ENCODE measurements around the gene ZNF343. TPM values are rescaled to one million over a fixed set of nuclear protein-coding genes. Genes with fewer than 3 reads are reported as not detected.

ZNF343 gene
- total RNA-seq: 10 to 100 TPM; 10.4 to 12.0 TPM

DNA sequence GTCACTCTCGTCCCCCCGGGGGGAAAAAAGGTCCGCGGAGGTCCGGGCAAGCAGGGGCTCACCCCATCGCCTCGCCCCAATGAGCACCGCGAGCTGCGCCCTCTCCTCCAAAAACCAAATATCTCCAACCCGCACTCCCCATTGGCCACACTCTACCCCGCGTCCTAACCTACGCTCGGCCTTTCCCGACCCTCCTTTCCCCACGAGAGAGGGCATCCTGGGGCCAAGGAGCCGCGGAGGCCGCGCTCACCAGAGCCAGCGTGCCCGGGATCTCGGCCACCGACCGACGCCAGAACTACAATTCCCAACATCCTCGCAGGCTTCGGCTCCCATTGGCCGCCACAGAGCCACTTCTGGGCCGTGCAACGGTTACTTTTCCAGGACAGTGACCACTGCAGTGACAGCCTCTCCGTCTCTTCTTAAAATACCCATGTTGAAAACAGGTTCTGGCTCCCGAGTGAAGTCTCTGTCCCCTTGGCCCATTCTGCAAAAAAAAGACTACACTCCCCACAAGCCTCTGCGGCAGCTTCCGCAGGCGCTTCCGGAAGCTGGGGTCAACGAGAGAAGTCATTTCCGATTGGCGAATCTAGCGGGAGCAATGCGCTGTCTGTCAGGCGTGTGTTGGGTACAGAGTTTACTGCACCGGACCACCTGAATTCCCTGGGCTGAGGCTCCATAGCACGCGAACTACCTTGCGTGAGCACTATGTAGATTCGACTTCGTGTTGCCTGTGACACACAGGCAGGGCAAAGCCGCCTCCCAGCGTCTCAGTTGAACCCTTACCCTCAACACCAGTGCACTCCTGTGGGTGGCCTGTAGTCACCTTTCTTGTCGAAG lies at the start of gene ZNF343:
TSS of gene ZNF343 (minus strand) at position 285 of the 837 bp plus-strand sequence. CDS start 15,020 bp downstream, outside the sequence.
- POLR2A ChIA-PET: interaction anchor here (1.0 to 3.0 kb wide), 5 partner anchors 13 to 143 kb away, joined by 3 to 27 read pairs (median 4); partner anchors contain the start of genes NOP56 and SNRPB
- peak within 1 kb of the TSS; percentile 99 for H3K4me3 Mint-ChIP-seq
- H3K27me3 Mint-ChIP-seq: peaks cover 27% of the 10 kb centered on the region
- DNase-seq: peak; percentile 77
- peaks cover 10% of the 10 kb centered on the region for H3K4me1 Mint-ChIP-seq
- peak within 1 kb of the TSS; percentile 99 for H3K27ac Mint-ChIP-seq
- peak; percentile 92 for ATAC-seq (ENCODE audit: low read depth)
- H3K36me3 Mint-ChIP-seq: peaks cover 8% of the 10 kb centered on the region
- H3K9me3 Mint-ChIP-seq: no peaks in the 10 kb centered on the region

GRCh38 chr20:2557873-2558580 lies 49.3 kb upstream of the ZNF343 start:
- Mint-ChIP-seq H3K27ac (no peak overlapping the region), H3K9me3 (no peaks in the 10 kb centered on the region), H3K4me3 (no peak overlapping the region), H3K4me1 (peaks cover 2% of the 10 kb centered on the region), H3K27me3 (peaks cover 76% of the 10 kb centered on the region), H3K36me3 (no peaks in the 10 kb centered on the region)
- POLR2A ChIA-PET: interaction anchor here (0.6 kb wide), 1 partner anchor 38 kb away, joined by 7 read pairs; no protein-coding TSS in a partner anchor
- DNase-seq (no peak), ATAC-seq (ENCODE audit: low read depth) (no peak)

DNA sequence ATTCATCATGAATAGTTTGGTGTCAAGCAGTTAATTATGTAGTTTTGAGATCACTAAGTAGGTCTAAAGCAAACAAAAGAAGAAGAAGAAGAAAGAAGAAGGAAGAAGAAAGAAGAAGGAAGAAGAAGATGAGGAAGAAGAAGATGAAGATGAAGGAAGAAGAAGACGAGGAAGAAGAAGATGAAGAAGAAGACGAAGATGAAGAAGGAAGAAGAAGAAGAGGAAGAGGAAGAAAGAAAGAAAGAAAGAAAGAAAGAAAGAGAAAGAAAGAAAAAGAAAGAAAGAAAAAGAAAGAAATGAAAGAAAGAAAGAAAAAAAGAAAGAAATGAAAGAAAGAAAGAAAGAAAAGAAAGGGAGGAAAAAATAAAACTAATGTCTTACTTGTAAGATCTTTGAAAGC lies 36.9 kb upstream of the ZNF343 start:
- no peak overlapping the region for H3K4me3 Mint-ChIP-seq
- ATAC-seq (ENCODE audit: low read depth) (no peak), DNase-seq (no peak)
- POLR2A ChIA-PET: no interaction called here
- no peaks in the 10 kb centered on the region for H3K36me3 Mint-ChIP-seq
- no peak overlapping the region for H3K27ac Mint-ChIP-seq
- H3K9me3 Mint-ChIP-seq: no peaks in the 10 kb centered on the region
- H3K4me1 Mint-ChIP-seq: no peaks in the 10 kb centered on the region
- H3K27me3 Mint-ChIP-seq: peaks cover 60% of the 10 kb centered on the region

GRCh38 chr20:2544211-2544610 lies 35.5 kb upstream of the ZNF343 start:
- H3K9me3 Mint-ChIP-seq: no peaks in the 10 kb centered on the region
- H3K36me3 Mint-ChIP-seq: no peaks in the 10 kb centered on the region
- DNase-seq: no peak
- peaks cover 61% of the 10 kb centered on the region for H3K27me3 Mint-ChIP-seq
- H3K4me3 Mint-ChIP-seq: no peak overlapping the region
- ATAC-seq (ENCODE audit: low read depth): no peak
- H3K27ac Mint-ChIP-seq: no peak overlapping the region
- H3K4me1 Mint-ChIP-seq: no peaks in the 10 kb centered on the region
- POLR2A ChIA-PET: no interaction called here

DNA sequence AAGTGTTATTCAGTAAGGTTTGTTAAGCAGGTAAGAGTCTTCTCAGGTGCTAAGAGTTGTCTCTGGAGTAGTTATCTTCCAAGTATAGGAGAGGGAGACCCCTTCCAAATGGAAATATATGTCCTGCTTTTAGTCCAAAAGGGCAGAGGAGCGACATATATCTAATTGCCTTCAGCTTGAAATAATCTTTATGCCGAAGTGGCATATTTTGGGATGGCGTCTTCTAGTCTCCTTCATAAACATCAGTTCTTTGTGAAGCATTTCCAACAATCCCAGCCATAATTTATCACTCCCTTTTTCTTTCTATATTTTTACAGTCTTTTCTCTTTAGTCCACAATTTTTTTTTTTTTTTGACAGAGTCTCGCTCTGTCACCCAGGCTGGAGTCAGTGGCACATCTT lies 33.6 kb upstream of the ZNF343 start:
- Mint-ChIP-seq H3K9me3 (no peaks in the 10 kb centered on the region), H3K4me3 (no peak overlapping the region), H3K36me3 (no peaks in the 10 kb centered on the region), H3K27ac (no peak overlapping the region), H3K4me1 (no peaks in the 10 kb centered on the region), H3K27me3 (peaks cover 54% of the 10 kb centered on the region)
- POLR2A ChIA-PET: no interaction called here
- DNase-seq: no peak
- no peak for ATAC-seq (ENCODE audit: low read depth)

- Mint-ChIP-seq H3K36me3 (no peaks in the 10 kb centered on the region), H3K27me3 (peaks cover 51% of the 10 kb centered on the region), H3K9me3 (no peaks in the 10 kb centered on the region), H3K4me1 (no peaks in the 10 kb centered on the region), H3K4me3 (no peak overlapping the region), H3K27ac (no peak overlapping the region)
- no peak for DNase-seq
- no peak for ATAC-seq (ENCODE audit: low read depth)
- POLR2A ChIA-PET: no interaction called here
Measured at GRCh38 chr20:2541940-2542339, 33.2 kb upstream of the ZNF343 start.

DNA sequence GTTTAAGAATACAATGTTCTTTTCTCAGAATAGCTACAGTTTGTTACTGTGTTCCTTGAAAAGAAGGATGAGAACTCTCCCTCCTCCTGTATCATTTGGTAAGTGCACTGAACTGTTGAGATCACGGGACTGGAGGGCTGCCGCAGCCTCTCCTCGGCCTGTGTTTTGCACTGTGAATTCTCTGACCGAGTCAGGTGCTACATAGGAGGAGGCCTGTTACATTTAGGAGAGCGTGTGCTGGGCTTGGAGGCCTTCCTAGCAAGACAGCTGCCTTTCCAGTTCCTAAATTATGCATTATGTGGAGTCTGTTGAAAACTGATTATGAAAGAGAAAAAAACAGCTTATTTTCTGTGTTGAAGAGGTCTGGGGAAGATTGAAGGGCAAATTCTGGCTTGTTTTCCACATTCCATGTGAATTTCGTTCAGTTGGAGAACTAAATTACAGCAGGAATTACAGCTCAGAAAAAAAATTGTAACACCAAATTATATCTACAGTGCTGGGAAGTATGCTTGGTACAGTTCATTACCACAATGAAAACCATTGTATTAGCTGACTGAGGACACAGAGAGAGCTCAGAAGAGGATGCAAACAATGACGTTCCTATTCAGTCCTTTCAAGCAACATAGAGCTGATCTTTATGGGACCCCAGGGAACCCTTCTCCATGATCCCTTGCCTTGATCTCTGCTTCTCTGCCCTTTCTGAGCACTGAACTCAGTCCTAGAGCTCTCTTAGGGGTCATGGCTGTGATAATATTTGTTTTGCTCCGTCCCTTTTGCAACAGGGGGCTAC lies 30.4 kb upstream of the ZNF343 start:
- no peaks in the 10 kb centered on the region for H3K4me1 Mint-ChIP-seq
- H3K4me3 Mint-ChIP-seq: no peak overlapping the region
- DNase-seq: no peak
- no peak overlapping the region for H3K27ac Mint-ChIP-seq
- H3K36me3 Mint-ChIP-seq: no peaks in the 10 kb centered on the region
- no peak for ATAC-seq (ENCODE audit: low read depth)
- H3K27me3 Mint-ChIP-seq: peaks cover 40% of the 10 kb centered on the region
- no peaks in the 10 kb centered on the region for H3K9me3 Mint-ChIP-seq
- POLR2A ChIA-PET: interaction anchor here (0.6 kb wide), 1 partner anchor 236 kb away, joined by 4 read pairs; no protein-coding TSS in a partner anchor

DNA sequence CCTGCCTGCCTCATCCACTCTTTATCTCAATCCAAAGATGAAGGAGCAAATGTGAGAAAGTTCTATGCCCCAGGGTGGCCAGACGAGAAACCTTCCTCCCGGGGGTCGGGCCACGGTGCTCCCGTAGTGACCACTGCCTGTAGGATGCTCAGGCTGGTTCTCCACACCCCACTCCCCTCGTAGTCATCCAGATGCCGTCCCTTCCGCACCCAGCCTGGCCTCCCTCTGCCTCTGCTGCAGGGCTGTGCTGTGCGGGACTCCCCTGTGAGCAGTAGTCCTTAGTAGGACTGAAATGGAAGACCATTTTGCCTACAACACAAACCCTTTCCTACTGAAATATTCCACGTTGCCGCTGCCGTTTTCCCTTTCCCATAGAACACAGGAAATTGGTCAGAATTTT lies 29.6 kb upstream of the ZNF343 start:
- Mint-ChIP-seq H3K27ac (no peak overlapping the region), H3K27me3 (peaks cover 46% of the 10 kb centered on the region), H3K4me3 (no peak overlapping the region), H3K36me3 (no peaks in the 10 kb centered on the region), H3K9me3 (no peaks in the 10 kb centered on the region), H3K4me1 (no peaks in the 10 kb centered on the region)
- ATAC-seq (ENCODE audit: low read depth) (no peak), DNase-seq (no peak)
- POLR2A ChIA-PET: no interaction called here

DNA sequence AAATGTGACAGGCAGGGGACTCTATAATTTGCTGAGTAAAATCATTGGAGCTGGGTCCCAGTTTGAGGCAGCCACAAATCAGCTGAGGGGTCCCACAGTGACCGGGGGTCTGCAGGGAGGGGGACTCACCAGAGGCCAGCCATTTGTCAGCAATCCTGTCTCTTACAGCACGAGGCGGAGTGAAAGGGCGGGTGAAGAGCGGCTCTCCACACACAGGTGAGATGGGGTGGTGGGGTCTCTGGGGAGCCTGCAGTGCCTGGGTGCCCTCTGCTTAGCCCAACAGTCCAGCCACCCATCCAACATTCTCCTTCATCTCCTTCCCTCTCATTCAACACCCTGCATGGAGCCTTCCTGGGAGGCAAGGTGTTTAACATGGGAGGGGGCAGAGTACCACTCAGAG lies 28.4 kb upstream of the ZNF343 start:
- POLR2A ChIA-PET: no interaction called here
- H3K4me1 Mint-ChIP-seq: no peaks in the 10 kb centered on the region

DNA sequence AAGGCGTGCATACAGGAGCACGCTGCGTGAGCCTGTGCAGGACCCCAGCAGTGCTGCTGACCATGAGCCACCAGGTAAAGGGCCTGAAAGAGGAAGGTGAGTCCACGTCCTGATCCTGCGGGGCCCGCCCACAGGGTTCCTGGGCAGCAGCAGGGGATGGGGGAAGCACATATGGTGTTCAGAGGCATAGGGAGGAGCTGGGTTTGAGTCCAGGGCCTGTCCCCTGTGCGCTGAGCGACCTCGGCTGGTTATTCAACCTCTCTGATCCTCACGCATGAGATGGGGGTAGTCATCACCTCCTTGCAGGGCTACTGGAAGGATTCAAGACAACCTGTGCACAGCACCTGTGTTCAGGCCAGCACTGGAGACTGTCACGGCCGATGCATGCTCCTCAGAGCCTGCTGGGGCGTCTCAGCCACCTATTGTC lies 27.9 kb upstream of the ZNF343 start, which contains the start of gene TMC2:
TSS of gene TMC2 (plus strand) at position 14 of the 427 bp plus-strand sequence. CDS start at position 63, 49 bp downstream.
- H3K27me3 Mint-ChIP-seq: peaks cover 45% of the 10 kb centered on the region
- H3K4me1 Mint-ChIP-seq: no peaks in the 10 kb centered on the region
- H3K36me3 Mint-ChIP-seq: no peaks in the 10 kb centered on the region
- H3K27ac Mint-ChIP-seq: no peak within 1 kb of the TSS
- DNase-seq (no peak), ATAC-seq (ENCODE audit: low read depth) (no peak)
- no peak within 1 kb of the TSS for H3K4me3 Mint-ChIP-seq
- no peaks in the 10 kb centered on the region for H3K9me3 Mint-ChIP-seq
- POLR2A ChIA-PET: no interaction called here

More for the DNA sequence above, 28.4 kb upstream of the ZNF343 start:
- Mint-ChIP-seq H3K9me3 (no peaks in the 10 kb centered on the region), H3K27ac (no peak overlapping the region), H3K36me3 (no peaks in the 10 kb centered on the region), H3K4me3 (no peak overlapping the region), H3K27me3 (peaks cover 44% of the 10 kb centered on the region)
- ATAC-seq (ENCODE audit: low read depth): no peak
- no peak for DNase-seq

DNA sequence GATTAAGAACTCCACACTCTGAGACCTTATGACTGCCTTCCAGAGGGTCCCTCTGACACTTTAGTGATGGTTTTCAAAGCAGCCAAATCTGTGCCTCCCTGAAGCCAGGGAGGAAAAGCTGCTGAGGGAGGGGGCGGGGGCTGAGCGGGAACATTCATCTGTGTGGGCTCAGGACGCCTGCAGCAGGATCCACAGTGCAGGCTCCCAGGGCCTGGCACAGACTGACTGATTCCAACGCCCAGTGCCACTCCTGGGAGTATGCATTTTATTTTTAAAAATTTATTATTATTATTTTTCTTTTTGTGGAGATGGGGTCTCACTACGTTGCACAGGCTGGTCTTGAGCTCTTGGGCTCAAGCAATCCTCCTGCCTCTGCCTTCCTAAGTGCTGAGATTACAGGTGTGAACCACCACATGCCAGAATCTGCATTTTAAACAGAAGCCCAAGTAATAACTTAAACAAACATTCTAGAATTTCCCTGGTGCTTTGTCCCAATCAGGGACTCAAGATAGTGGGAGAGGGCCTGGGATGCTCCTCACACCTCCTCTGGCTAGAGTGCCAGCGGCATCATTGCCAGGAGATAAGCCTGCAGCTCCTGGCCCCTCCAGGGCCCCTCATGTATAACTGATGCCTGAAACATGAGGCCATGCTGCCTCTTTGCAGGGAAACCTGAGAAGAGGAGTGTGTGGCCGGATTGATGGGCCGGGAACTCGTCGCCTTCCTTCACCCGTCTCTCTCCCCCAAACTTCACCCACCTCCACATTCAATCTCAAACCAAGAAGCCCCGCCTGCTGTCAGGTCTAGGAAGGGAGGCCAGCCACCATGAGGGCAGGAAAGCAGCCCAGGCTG lies 27.2 kb upstream of the ZNF343 start:
- DNase-seq: no peak
- H3K4me3 Mint-ChIP-seq: no peak overlapping the region
- no peak overlapping the region for H3K27ac Mint-ChIP-seq
- H3K9me3 Mint-ChIP-seq: no peaks in the 10 kb centered on the region
- H3K27me3 Mint-ChIP-seq: peaks cover 43% of the 10 kb centered on the region
- no peaks in the 10 kb centered on the region for H3K36me3 Mint-ChIP-seq
- POLR2A ChIA-PET: no interaction called here
- no peak for ATAC-seq (ENCODE audit: low read depth)
- no peaks in the 10 kb centered on the region for H3K4me1 Mint-ChIP-seq

DNA sequence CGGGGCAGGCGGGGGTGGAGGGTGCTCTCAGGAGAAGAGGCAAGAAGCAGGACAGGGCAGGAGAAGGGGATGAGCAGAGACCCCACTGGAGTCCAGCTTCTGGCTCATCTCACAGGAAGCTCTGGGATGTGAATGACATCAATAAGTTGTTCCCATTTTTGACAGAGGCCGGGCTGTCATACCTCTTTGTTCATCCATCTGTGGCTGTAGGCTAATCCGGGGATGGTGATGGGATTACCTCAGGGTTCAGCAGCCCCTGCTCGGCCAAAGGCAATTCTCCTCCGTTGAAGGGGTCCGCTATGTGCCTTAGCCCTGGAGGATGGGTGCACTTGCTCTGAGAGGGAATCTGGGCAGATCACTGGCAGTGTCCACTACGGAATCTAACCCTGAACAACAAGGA lies 24.4 kb upstream of the ZNF343 start:
- DNase-seq: no peak
- H3K9me3 Mint-ChIP-seq: no peaks in the 10 kb centered on the region
- no peak overlapping the region for H3K27ac Mint-ChIP-seq
- H3K36me3 Mint-ChIP-seq: no peaks in the 10 kb centered on the region
- POLR2A ChIA-PET: no interaction called here
- ATAC-seq (ENCODE audit: low read depth): no peak
- peaks cover 6% of the 10 kb centered on the region for H3K4me1 Mint-ChIP-seq
- H3K4me3 Mint-ChIP-seq: no peak overlapping the region
- H3K27me3 Mint-ChIP-seq: peaks cover 31% of the 10 kb centered on the region
